Glutamatergic neuron (in vitro differentiated cells): ENCODE results near the gene SLC17A7. TPM values are rescaled to one million over a fixed set of nuclear protein-coding genes. Genes with fewer than 3 reads are reported as not detected.

ENCODE experiments used
- DNase-seq: peaks from one replicate; pipeline ENCODE4 v3.0.0; 2022
- H3K27ac Mint-ChIP-seq: one replicate; pipeline ENCODE4 v1.8.0; 2020; ENCODE audit warnings: mild to moderate bottlenecking, mixed read lengths, inconsistent platforms; ENCODE audit not compliant: unreplicated experiment
- H3K27me3 Mint-ChIP-seq: one replicate; pipeline ENCODE4 v1.8.0; 2020; ENCODE audit warnings: mild to moderate bottlenecking, moderate library complexity, mixed read lengths, inconsistent platforms; ENCODE audit not compliant: unreplicated experiment
- H3K36me3 Mint-ChIP-seq: one replicate; pipeline ENCODE4 v1.8.0; 2020; ENCODE audit warnings: mild to moderate bottlenecking, mixed read lengths, inconsistent platforms; ENCODE audit not compliant: unreplicated experiment
- H3K4me1 Mint-ChIP-seq: one replicate; pipeline ENCODE4 v1.8.0; 2020; ENCODE audit warnings: mild to moderate bottlenecking, low read depth, mixed read lengths, inconsistent platforms; ENCODE audit not compliant: unreplicated experiment
- H3K4me3 Mint-ChIP-seq: one replicate; pipeline ENCODE4 v1.8.0; 2020; ENCODE audit warnings: mild to moderate bottlenecking, mixed read lengths, inconsistent platforms; ENCODE audit not compliant: unreplicated experiment
- H3K9me3 Mint-ChIP-seq: one replicate; pipeline ENCODE4 v1.8.0; 2020; ENCODE audit warnings: mild to moderate bottlenecking, moderate library complexity, mixed read lengths, inconsistent platforms; ENCODE audit not compliant: unreplicated experiment
- total RNA-seq: library from RNA; stranded (reverse); fragmentation: NEBNext Ultra II Directional; extraction: Animal tissue kit (Norgen Biotek cat#: 25700); gene quantifications from one replicate; pipeline ENCODE4 v1.2.1, GENCODE V29; 2021; ENCODE audit not compliant: unreplicated experiment
- TF ChIP-seq, protein P1 (sequence below): fragments of 200-600 bp; sonication (generic); IDR thresholded peaks from one replicate; pipeline ENCODE4 v1.5.0; 2021; ENCODE audit not compliant: partially characterized antibody, unreplicated experiment

SLC17A7 gene
- total RNA-seq, 1 donor from 2014 or later, result 188 TPM

DNA sequence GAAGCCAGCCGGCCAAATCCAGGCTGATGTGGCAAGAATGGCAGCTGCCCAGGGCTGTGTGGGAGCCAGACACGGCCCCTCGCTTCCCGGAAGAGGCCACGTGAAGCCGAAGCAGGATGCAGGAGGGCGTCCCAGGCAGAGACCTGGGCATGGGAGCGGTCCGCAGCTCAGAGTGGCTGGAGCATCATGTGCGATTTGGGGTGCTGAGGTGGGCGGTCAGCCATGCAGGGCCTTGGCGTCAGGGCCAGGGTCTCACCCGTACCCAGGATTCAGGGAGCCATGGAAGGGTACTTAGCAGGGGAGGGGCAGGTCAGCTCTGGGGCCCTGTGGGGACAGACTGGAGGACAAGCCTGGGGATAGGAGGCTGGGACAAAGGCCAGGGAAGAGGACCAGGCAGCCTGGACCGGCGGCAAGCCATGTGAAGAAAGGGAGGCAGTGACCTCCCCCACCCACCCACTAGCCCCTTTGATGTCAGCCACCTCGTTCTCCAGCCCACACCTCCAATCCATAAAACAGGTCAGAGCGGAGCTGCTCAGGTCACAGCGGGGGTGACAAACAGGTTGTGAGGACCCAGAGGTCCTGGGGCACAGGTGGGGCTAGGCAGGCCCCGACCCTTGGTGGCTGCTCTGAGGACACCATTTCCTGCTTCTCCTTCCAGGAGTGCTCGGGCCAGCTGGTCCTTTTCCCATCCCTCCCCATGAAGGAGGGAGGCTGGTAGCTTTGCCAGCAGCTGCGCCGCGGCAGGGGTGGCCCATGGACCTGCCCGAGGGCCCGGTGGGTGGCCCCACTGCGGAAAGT lies 51.0 kb downstream of the SLC17A7 start:
- peaks cover 10% of the 10 kb centered on the region for H3K4me1 Mint-ChIP-seq
- H3K4me3 Mint-ChIP-seq, result no peak overlapping the region
- H3K27me3 Mint-ChIP-seq, result peaks cover 8% of the 10 kb centered on the region
- peaks cover 9% of the 10 kb centered on the region for H3K9me3 Mint-ChIP-seq
- DNase-seq, result no peak
- TF ChIP-seq, protein P1, sequence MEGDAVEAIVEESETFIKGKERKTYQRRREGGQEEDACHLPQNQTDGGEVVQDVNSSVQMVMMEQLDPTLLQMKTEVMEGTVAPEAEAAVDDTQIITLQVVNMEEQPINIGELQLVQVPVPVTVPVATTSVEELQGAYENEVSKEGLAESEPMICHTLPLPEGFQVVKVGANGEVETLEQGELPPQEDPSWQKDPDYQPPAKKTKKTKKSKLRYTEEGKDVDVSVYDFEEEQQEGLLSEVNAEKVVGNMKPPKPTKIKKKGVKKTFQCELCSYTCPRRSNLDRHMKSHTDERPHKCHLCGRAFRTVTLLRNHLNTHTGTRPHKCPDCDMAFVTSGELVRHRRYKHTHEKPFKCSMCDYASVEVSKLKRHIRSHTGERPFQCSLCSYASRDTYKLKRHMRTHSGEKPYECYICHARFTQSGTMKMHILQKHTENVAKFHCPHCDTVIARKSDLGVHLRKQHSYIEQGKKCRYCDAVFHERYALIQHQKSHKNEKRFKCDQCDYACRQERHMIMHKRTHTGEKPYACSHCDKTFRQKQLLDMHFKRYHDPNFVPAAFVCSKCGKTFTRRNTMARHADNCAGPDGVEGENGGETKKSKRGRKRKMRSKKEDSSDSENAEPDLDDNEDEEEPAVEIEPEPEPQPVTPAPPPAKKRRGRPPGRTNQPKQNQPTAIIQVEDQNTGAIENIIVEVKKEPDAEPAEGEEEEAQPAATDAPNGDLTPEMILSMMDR, result no peak
- peaks cover 9% of the 10 kb centered on the region for H3K36me3 Mint-ChIP-seq
- no peak overlapping the region for H3K27ac Mint-ChIP-seq

DNA sequence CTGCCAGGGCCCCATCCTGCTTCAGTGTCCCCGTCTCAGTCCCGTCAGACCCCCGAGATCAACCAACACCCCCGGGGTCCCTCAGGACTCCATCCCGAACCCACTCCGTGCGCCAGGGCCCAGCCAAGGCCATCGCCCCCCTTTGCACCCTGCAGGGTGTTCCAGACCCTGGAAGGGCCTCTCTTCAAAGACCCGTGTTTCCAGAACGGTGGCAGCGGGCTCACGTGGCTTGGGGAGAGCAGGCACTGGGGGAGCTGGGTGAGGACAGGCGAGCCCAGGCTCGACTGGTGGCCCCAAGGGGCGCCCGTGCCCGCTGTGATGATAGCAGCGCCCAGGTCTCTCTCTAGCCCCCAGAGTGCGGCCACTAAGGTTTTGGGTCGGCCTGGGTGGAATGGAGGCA lies 51.9 kb downstream of the SLC17A7 start:
- TF ChIP-seq, protein P1, result no peak
- Mint-ChIP-seq H3K36me3 (peaks cover 9% of the 10 kb centered on the region), H3K4me3 (no peak overlapping the region), H3K27ac (no peak overlapping the region), H3K9me3 (peaks cover 9% of the 10 kb centered on the region), H3K27me3 (peaks cover 8% of the 10 kb centered on the region), H3K4me1 (peaks cover 5% of the 10 kb centered on the region)
- no peak for DNase-seq

DNA sequence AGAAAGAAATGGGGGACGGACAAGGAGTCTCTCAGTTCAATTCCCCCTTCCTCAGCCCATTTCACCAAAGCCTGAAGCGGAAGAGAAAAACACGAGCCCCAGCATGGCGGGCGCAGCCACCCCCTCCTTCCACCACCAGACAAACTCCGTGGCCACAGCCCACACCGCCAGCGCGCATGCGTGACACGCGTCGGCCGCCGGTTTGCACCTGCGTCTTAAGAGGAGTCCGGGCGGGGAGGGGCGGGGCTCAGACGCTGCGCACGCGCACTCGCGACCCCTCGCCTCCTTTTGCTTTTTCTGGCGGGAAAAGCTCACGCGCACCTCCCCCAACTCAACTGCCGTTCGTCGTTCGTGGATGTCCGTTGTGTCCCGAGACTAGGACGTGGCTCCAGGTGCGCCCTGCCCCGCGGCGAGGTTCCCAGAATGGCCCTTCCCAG lies 53.4 kb downstream of the SLC17A7 start, which contains the start of gene KASH5:
Gene KASH5, plus strand, starts transcription at position 314 of the 437 bp plus-strand sequence. CDS start 2,635 bp downstream, outside the sequence.
- peaks cover 9% of the 10 kb centered on the region for H3K36me3 Mint-ChIP-seq
- H3K27ac Mint-ChIP-seq, result no peak within 1 kb of the TSS
- H3K4me3 Mint-ChIP-seq, result peak within 1 kb of the TSS; percentile 42
- H3K4me1 Mint-ChIP-seq, result peaks cover 4% of the 10 kb centered on the region
- no peak for DNase-seq
- TF ChIP-seq, protein P1, result no peak
- peaks cover 8% of the 10 kb centered on the region for H3K27me3 Mint-ChIP-seq
- H3K9me3 Mint-ChIP-seq, result peaks cover 7% of the 10 kb centered on the region

DNA sequence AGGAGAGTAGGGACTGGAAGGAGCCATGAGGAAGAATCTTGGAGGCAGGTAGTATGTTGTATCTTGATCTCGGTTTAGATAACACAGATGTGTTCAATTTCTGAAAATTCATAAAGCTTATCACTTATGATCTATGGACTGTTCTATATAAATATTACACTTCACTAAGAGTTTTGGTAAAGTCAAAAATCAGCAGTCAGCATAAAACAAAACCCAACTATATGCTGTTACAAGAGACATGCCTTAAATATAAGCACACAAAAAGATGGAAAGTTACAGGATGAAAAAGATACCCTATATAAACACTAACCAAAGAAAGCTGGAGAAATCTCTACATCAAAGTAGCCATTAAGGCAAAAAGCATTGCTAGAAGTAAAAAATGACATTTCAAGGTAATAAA lies 57.7 kb downstream of the SLC17A7 start:
- no peak for DNase-seq
- peaks cover 4% of the 10 kb centered on the region for H3K9me3 Mint-ChIP-seq
- H3K27ac Mint-ChIP-seq, result no peak overlapping the region
- peaks cover 7% of the 10 kb centered on the region for H3K36me3 Mint-ChIP-seq
- TF ChIP-seq, protein P1, result no peak
- H3K4me3 Mint-ChIP-seq, result no peak overlapping the region
- peaks cover 6% of the 10 kb centered on the region for H3K27me3 Mint-ChIP-seq
- no peaks in the 10 kb centered on the region for H3K4me1 Mint-ChIP-seq

DNA sequence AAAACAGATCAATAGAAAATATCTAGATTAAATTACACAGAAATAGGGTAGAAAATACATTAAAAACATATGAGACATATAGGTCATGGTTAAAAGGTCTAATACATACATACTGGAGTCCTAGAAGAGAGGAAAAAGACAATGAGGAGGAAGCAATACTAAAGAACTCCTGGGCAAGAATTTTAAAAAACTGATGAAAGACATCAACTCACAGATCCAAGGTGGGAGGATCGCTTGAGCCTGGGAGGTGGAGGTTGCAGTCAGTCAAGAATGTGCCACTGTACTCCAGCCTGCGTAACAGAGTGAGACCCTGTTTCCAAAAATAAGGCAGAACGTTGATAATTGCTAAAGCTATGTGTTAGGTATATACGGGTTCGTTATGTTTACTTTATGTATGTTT lies 58.7 kb downstream of the SLC17A7 start:
- peaks cover 5% of the 10 kb centered on the region for H3K36me3 Mint-ChIP-seq
- H3K9me3 Mint-ChIP-seq, result peaks cover 3% of the 10 kb centered on the region
- no peak overlapping the region for H3K4me3 Mint-ChIP-seq
- H3K4me1 Mint-ChIP-seq, result no peaks in the 10 kb centered on the region
- no peak for DNase-seq
- peaks cover 3% of the 10 kb centered on the region for H3K27me3 Mint-ChIP-seq
- H3K27ac Mint-ChIP-seq, result no peak overlapping the region
- TF ChIP-seq, protein P1, result no peak
